Measurements from ENCODE around the gene SF3B4. TPM values are rescaled to one million over a fixed set of nuclear protein-coding genes. Genes with fewer than 3 reads are reported as not detected.

The SF3B4 gene
- polyA plus RNA-seq, 1 experiment = 37.8 TPM

DNA sequence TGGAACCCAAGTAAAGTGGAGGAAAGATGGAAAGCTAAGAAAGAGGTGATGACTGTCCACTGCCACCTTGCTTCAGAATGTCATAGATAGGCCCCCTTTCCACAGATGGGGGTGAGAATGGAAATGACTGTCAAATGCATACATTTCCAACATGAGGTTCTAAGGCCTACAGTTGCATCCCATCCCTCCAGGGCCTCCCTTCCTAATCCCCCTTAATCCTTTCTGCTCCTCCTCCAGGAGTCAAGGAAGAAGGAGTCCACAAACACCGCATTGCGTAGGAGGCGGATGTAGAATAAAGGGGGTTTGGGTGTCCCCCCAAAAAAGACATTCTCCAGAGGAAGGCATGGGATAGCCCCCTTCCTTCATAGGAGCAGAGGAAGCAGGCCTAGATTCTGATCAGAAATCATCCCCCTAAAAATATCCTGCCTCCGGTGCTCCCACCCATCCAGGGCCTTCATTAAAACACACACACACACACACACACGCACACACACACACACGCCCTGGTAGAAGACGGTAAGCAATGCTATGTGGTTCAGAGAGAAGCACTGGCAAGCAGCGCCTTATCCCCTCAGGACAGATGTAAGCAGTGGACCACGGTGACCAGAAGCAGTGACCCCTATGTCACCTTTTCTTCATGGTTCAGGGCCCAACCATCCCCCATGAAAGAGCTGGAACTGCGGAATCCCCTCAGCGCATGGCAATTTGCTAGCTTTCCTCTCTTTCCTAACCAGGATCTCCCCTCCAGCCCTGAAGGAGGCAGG is 12.0 kb downstream of the SF3B4 start:
- H3K27me3 ChIP-seq (ENCODE audit: control insufficient read depth, insufficient read depth, low read length) = no peaks in the 10 kb centered on the region
- ChIA-PET POLR2A (interaction anchor here (1.0 kb wide), 1 partner anchor 27 kb away, joined by 4 read pairs; a partner anchor contains a TSS), CTCF (interaction anchor here (2.5 kb wide), 1 partner anchor 11 kb away, joined by 10 read pairs; no protein-coding TSS in a partner anchor)
- TF ChIP-seq, protein P1, sequence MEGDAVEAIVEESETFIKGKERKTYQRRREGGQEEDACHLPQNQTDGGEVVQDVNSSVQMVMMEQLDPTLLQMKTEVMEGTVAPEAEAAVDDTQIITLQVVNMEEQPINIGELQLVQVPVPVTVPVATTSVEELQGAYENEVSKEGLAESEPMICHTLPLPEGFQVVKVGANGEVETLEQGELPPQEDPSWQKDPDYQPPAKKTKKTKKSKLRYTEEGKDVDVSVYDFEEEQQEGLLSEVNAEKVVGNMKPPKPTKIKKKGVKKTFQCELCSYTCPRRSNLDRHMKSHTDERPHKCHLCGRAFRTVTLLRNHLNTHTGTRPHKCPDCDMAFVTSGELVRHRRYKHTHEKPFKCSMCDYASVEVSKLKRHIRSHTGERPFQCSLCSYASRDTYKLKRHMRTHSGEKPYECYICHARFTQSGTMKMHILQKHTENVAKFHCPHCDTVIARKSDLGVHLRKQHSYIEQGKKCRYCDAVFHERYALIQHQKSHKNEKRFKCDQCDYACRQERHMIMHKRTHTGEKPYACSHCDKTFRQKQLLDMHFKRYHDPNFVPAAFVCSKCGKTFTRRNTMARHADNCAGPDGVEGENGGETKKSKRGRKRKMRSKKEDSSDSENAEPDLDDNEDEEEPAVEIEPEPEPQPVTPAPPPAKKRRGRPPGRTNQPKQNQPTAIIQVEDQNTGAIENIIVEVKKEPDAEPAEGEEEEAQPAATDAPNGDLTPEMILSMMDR (IDR thresholded peaks at IDR 0.05; ENCODE audit: insufficient read depth, low read depth, low read length) = no peak
- no peak for DNase-seq (ENCODE audit: low read depth)
- no peak overlapping the region for H3K4me3 ChIP-seq (ENCODE audit: low read depth, low read length)
- H3K36me3 ChIP-seq (ENCODE audit: control insufficient read depth, insufficient read depth, low read length) = 0 out of 2 replicates have a peak, but pooled peaks cover 3% of the 10 kb centered on the region

DNA sequence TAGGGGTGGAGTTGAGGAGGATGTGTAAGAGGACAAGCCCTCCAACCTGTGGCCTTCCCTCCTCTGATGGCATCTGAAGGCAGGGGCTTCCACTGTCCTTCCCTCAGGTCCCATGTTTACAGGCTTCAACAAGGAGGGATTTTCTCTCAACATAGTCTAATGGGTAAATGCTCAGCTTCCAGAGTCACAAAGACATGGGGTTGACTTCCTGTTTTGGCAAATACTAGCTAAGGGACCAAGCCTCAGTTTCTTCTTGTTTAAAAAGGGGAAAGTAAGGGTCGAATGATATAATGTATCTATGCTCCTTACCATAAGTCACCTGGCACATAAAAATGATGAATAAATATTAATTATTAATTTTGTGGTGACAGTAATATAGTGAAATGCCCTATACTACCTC is 13.1 kb downstream of the SF3B4 start:
- CTCF ChIA-PET = interaction anchor here (2.5 kb wide), 1 partner anchor 10 kb away, joined by 10 read pairs; no protein-coding TSS in a partner anchor
- Histone ChIP-seq H3K4me3 (ENCODE audit: low read depth, low read length) (no peak overlapping the region), H3K36me3 (ENCODE audit: control insufficient read depth, insufficient read depth, low read length) (0 out of 2 replicates have a peak, but pooled peaks cover 3% of the 10 kb centered on the region), H3K27me3 (ENCODE audit: control insufficient read depth, insufficient read depth, low read length) (no peaks in the 10 kb centered on the region)
- TF ChIP-seq, protein P1 (IDR thresholded peaks at IDR 0.05; ENCODE audit: insufficient read depth, low read depth, low read length) = no peak
- POLR2A ChIA-PET = no interaction called here
- no peak for DNase-seq (ENCODE audit: low read depth)

DNA sequence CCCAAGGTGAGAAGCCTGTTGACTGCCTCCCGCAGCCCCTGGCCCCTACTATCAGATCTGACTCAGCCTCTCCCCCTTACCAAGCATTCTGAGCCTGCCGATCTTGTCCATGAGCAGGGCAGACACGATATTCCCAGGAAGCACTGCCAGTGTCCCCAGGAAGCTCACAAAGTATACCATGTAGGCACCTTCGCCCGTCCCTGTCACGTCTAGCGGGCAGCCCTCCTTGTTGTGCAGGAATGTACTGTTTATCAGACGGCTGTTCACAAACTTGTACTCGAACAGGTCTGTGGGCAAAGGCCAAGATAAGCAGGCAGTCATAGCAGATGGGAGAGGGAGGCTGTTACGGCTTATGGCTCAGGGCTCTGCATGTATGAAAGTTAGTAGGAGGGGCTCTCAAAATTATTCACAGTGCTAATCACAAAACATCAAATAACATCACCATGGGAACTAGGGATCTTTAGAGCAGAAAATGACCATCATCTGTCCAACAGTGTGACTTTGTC is 21.0 kb downstream of the SF3B4 start:
- Histone ChIP-seq H3K4me3 (ENCODE audit: low read depth, low read length) (no peak overlapping the region), H3K36me3 (ENCODE audit: control insufficient read depth, insufficient read depth, low read length) (peaks cover 7% of the 10 kb centered on the region; the same call in 1 of the 2 replicates), H3K27me3 (ENCODE audit: control insufficient read depth, insufficient read depth, low read length) (no peaks in the 10 kb centered on the region)
- CTCF ChIA-PET = no interaction called here
- POLR2A ChIA-PET = no interaction called here
- TF ChIP-seq, protein P1 (IDR thresholded peaks at IDR 0.05; ENCODE audit: insufficient read depth, low read depth, low read length) = no peak
- no peak for DNase-seq (ENCODE audit: low read depth)

DNA sequence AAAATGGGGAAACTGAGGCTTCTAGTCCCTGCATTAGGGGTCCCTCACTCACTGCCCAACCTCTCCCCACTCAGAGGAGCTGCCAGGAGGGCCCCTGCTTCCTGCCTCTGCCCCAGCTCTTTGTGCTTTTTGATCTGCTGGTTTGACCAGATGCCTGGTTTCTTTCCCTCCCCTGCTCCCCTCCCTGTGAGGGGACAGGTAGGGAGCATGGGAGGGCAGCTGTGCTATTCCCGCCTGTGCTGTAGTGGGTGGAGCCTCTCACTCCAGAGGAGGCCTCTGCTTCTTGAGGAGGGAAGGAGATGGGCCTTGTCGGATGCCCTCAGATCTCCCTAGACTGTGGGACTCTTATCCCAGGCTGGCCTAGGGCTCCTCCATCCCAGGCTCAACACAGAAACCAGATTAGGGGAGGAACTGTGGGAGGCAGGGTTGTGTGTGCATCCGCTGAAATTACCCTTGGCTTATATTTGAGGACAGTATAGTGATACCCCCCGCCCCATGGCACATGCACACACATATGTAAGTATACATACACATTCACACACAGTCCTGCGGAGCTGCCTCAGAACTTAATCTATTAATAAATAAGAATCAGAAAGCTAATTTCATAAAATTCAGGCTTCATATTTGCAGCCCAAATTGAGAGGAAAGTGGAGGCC is 23.6 kb downstream of the SF3B4 start:
- no peak for DNase-seq (ENCODE audit: low read depth)
- H3K36me3 ChIP-seq (ENCODE audit: control insufficient read depth, insufficient read depth, low read length) = peaks cover 4% of the 10 kb centered on the region; the same call in 1 of the 2 replicates
- no peaks in the 10 kb centered on the region for H3K27me3 ChIP-seq (ENCODE audit: control insufficient read depth, insufficient read depth, low read length)
- ChIA-PET CTCF (interaction anchor here (2.4 kb wide), 1 partner anchor 11 kb away, joined by 10 read pairs; no protein-coding TSS in a partner anchor), POLR2A (no interaction called here)
- no peak overlapping the region for H3K4me3 ChIP-seq (ENCODE audit: low read depth, low read length)
- TF ChIP-seq, protein P1 (IDR thresholded peaks at IDR 0.05; ENCODE audit: insufficient read depth, low read depth, low read length) = no peak

All from BJ (cell line).